Spleen (tissue), 11 donors: ENCODE measurements around the gene DYTN. TPM values are rescaled to one million over a fixed set of nuclear protein-coding genes. Genes with fewer than 3 reads are reported as not detected.
"Not testable (repeated sequence)": the region's sequence is repeated elsewhere in the genome, so short reads cannot be mapped to it uniquely, and the experiment has no call there.

Experiments
- DNase-seq: peaks from one replicate; pipeline ENCODE4 v3.0.0-alpha.2; 2020
- H3K27ac ChIP-seq, 8 donors: fragments of 200-600 bp; sonication (generic) in 7 of 8; 1 replicate in 4 of 8; 2 replicates in 4 of 8; pipeline versions ENCODE4 v1.5.0 to v1.8.0; 2016 to 2021; ENCODE audit warnings: inconsistent platforms in 4 of 8, mild to moderate bottlenecking in 4 of 8, moderate library complexity in 1 of 8
- H3K27me3 ChIP-seq, 7 donors: fragments of 200-600 bp; sonication (generic) in 6 of 7; replicated peaks in 1 of 7; 1 replicate in 4 of 7; 2 replicates in 3 of 7; pipeline versions ENCODE4 v1.5.0 to v1.8.0; 2016 to 2021; ENCODE audit warnings: inconsistent platforms in 3 of 7, mild to moderate bottlenecking in 1 of 7
- H3K36me3 ChIP-seq, 6 donors: fragments of 200-600 bp; sonication (generic) in 5 of 6; 1 replicate in 4 of 6; 2 replicates in 2 of 6; pipeline versions ENCODE4 v1.5.0 to v1.8.0; 2016 to 2021; ENCODE audit warnings: inconsistent platforms in 2 of 6
- H3K4me1 ChIP-seq, 6 donors: fragments of 200-600 bp; sonication (generic) in 5 of 6; 1 replicate in 3 of 6; 2 replicates in 3 of 6; pipeline versions ENCODE4 v1.5.0 to v1.8.0; 2016 to 2021; ENCODE audit warnings: inconsistent platforms in 3 of 6
- H3K4me3 ChIP-seq, 8 donors: fragments of 200-600 bp; sonication (generic) in 7 of 8; 1 replicate in 4 of 8; 2 replicates in 4 of 8; pipeline versions ENCODE4 v1.5.0 to v1.8.0; 2016 to 2021; ENCODE audit warnings: inconsistent platforms in 4 of 8, mild to moderate bottlenecking in 4 of 8, moderate library complexity in 2 of 8
- H3K9me3 ChIP-seq, 8 donors: fragments of 200-600 bp; sonication (generic) in 7 of 8; 1 replicate in 4 of 8; 2 replicates in 4 of 8; pipeline versions ENCODE4 v1.5.0 to v1.8.0; 2016 to 2021; ENCODE audit warnings: inconsistent platforms in 4 of 8
- CTCF ChIP-seq, 11 experiments: fragments of 200-600 bp in 7 of 11; fragments of 450-650 bp in 4 of 11; sonication (generic) in 4 of 11; IDR thresholded peaks in 8 of 11; conservative IDR thresholded peaks in 3 of 11; 1 replicate in 7 of 11; 2 replicates in 4 of 11; pipeline versions ENCODE4 v1.4.0 to v1.8.0; 2016 to 2021; ENCODE audit warnings: antibody characterized with exemption in 11 of 11, inconsistent platforms in 4 of 11, mild to moderate bottlenecking in 1 of 11
- POLR2A ChIP-seq, 3 donors: fragments of 450-650 bp; IDR thresholded peaks; one replicate each; pipeline ENCODE4 v1.5.1; 2017; ENCODE audit warnings: antibody characterized with exemption in 3 of 3, mild to moderate bottlenecking in 1 of 3
- POLR2AphosphoS5 ChIP-seq, 3 donors: sonication (generic); formaldehyde crosslinking; IDR thresholded peaks; one replicate each; pipeline ENCODE4 v1.5.1; 2017; ENCODE audit warnings: antibody characterized with exemption in 3 of 3
- WGBS, 5 donors: extraction: QIAGEN DNeasy Blood & Tissue Kit in 3 of 5; methylation state at CpG; one replicate each; pipeline versions ENCODE4 v1.1.5 to v1.1.7; 2013 to 2018; 5-methylcytosine and 5-hydroxymethylcytosine counted together
- intact Hi-C: fragments of 100-400 bp; cut with DNase I; formaldehyde crosslinking; loops from one replicate; pipeline ENCODE4 v1.15.0; 2023; ENCODE audit warnings: low total_unique reads
- polyA plus RNA-seq, 3 donors: library from polyadenylated mRNA; stranded (reverse); fragments of 200-250 nt; gene quantifications; one replicate each; pipeline ENCODE4 v1.2.1, GENCODE V29; 2013
- total RNA-seq, 7 donors: library from RNA; depleted of rRNA in 3 of 7; stranded (reverse); fragments of >200 nt in 3 of 7; fragmentation: NEBNext Ultra II Directional in 4 of 7; extraction: Animal tissue kit (Norgen Biotek cat#: 25700) in 4 of 7; gene quantifications; one replicate each; pipeline versions ENCODE4 v1.1.0 to v1.2.1, GENCODE V29; 2016 to 2021
- donor health status: healthy with polysubstance abuse.
- donor health status: DM: no; HTN: no; CAD: no; lungs with moderate emphysema.
- donor health status: DM: no; HTN: no; CAD: no.
- donor health status: Bipolar disorder and iron deficiency.
- donor health status: healthy.
- donor health status: DM: no; HTN: no; CAD: no.
- donor health status: DM: yes; HTN: yes; CAD: no.

The DYTN gene
- total and polyA plus RNA-seq, 10 donors = 0.29 TPM; not detected in 9

GRCh38 chr2:206723288-206723687 lies 5.1 kb upstream of the DYTN start:
- no peak for DNase-seq
- no peak for TF ChIP-seq POLR2A (IDR thresholded peaks at IDR 0.05)
- no peak for TF ChIP-seq POLR2AphosphoS5 (IDR thresholded peaks at IDR 0.05)
- no peak for TF ChIP-seq CTCF (IDR thresholded peaks at IDR 0.05 in 8 of 11, conservative IDR thresholded peaks at IDR 0.05 in 3 of 11)
- intact Hi-C loops = no loop called here
- WGBS, 5 donors = 90 to 98% (median 92%) methylated on average over 1 of the region's 1 CpG
- H3K4me1 ChIP-seq = no peaks in the 10 kb centered on the region
- no peak overlapping the region for H3K4me3 ChIP-seq
- no peak overlapping the region for H3K27ac ChIP-seq
- H3K27me3 ChIP-seq = peaks cover 0 to 17% (median 0%) of the 10 kb centered on the region in 7 donors
- H3K9me3 ChIP-seq = peaks cover 0 to 4% (median 0%) of the 10 kb centered on the region in 8 donors
- no peaks in the 10 kb centered on the region for H3K36me3 ChIP-seq

GRCh38 chr2:206721256-206721920 lies 3.2 kb upstream of the DYTN start:
- intact Hi-C loops = no loop called here
- no peak overlapping the region for H3K4me3 ChIP-seq
- no peak overlapping the region for H3K27ac ChIP-seq
- no peak for TF ChIP-seq POLR2A (IDR thresholded peaks at IDR 0.05)
- TF ChIP-seq CTCF (IDR thresholded peaks at IDR 0.05 in 8 of 11, conservative IDR thresholded peaks at IDR 0.05 in 3 of 11) = no peak
- TF ChIP-seq POLR2AphosphoS5 (IDR thresholded peaks at IDR 0.05) = no peak
- WGBS, 5 donors = 44 to 62% (median 54%) methylated on average over 4 of the region's 4 CpGs
- peaks cover 0 to 4% (median 0%) of the 10 kb centered on the region in 8 donors for H3K9me3 ChIP-seq
- peaks cover 0 to 12% (median 0%) of the 10 kb centered on the region in 7 donors for H3K27me3 ChIP-seq
- H3K36me3 ChIP-seq = no peaks in the 10 kb centered on the region
- H3K4me1 ChIP-seq = no peaks in the 10 kb centered on the region
- DNase-seq = no peak

- no peaks in the 10 kb centered on the region for H3K4me1 ChIP-seq
- H3K27ac ChIP-seq = no peak overlapping the region
- WGBS, 5 donors = 82 to 92% (median 84%) methylated on average over 3 of the region's 3 CpGs
- DNase-seq = no peak
- H3K9me3 ChIP-seq = no peaks in the 10 kb centered on the region
- no peaks in the 10 kb centered on the region for H3K36me3 ChIP-seq
- H3K27me3 ChIP-seq = peaks cover 0 to 18% (median 0%) of the 10 kb centered on the region in 7 donors
- TF ChIP-seq POLR2AphosphoS5 (IDR thresholded peaks at IDR 0.05) (no peak), CTCF (IDR thresholded peaks at IDR 0.05 in 8 of 11, conservative IDR thresholded peaks at IDR 0.05 in 3 of 11) (no peak), POLR2A (IDR thresholded peaks at IDR 0.05) (no peak)
- H3K4me3 ChIP-seq = no peak overlapping the region
- intact Hi-C loops = no loop called here
These were observed 1.6 kb downstream of the DYTN start for GRCh38 chr2:206716623-206717022.

- H3K27ac ChIP-seq, H3K4me1 ChIP-seq, H3K4me3 ChIP-seq, DNase-seq, H3K27me3 ChIP-seq, H3K36me3 ChIP-seq, H3K9me3 ChIP-seq, intact Hi-C loops: not testable (repeated sequence)
- 66 to 83% (median 75%) methylated on average over 4 of the region's 4 CpGs for WGBS, 5 donors
These were observed 3.0 kb downstream of the DYTN start for GRCh38 chr2:206715183-206715582.
